HepG2 (cell line): ENCODE data around the gene CACNA1G. TPM values are rescaled to one million over a fixed set of nuclear protein-coding genes. Genes with fewer than 3 reads are reported as not detected.

ENCODE experiments used
- ATF1 ChIP-seq: IDR thresholded peaks from 2 replicates; pipeline ENCODE4 v1.6.1; 2016; ENCODE audit warnings: mild to moderate bottlenecking, control low read depth
- ELF1 ChIP-seq: sonication (generic); formaldehyde crosslinking; IDR thresholded peaks from 2 replicates; pipeline ENCODE4 v1.4.0; 2020; ENCODE audit warnings: missing genetic modification reagents
- ELF3 ChIP-seq: IDR thresholded peaks from 2 replicates; pipeline ENCODE4 v1.6.1; 2016; ENCODE audit warnings: missing genetic modification reagents, missing compliant biosample characterization
- GTF3A ChIP-seq: sonication (generic); formaldehyde crosslinking; conservative IDR thresholded peaks from 2 replicates; pipeline ENCODE4 v1.4.0; 2020; ENCODE audit warnings: mild to moderate bottlenecking, missing genetic modification reagents
- NFE2 ChIP-seq: sonication (generic); formaldehyde crosslinking; IDR thresholded peaks from 2 replicates; pipeline ENCODE4 v1.4.0; 2020; ENCODE audit warnings: missing genetic modification reagents
- RAD21 ChIP-seq: fragments of 450-650 bp; formaldehyde crosslinking; IDR thresholded peaks from 2 replicates; pipeline ENCODE4 v1.5.0; 2020; ENCODE audit warnings: mild to moderate bottlenecking
- TAF1 ChIP-seq: sonication (generic); formaldehyde crosslinking; IDR thresholded peaks from 2 replicates; pipeline ENCODE4 v1.4.0; 2020; ENCODE audit warnings: missing genetic modification reagents
- TP53 ChIP-seq: sonication (generic); formaldehyde crosslinking; conservative IDR thresholded peaks from 2 replicates; pipeline ENCODE4 v1.4.0; 2020; ENCODE audit warnings: missing genetic modification reagents
- ZFYVE20 ChIP-seq: sonication (generic); formaldehyde crosslinking; IDR thresholded peaks from 2 replicates; pipeline ENCODE4 v1.8.0; 2023; ENCODE audit warnings: low read depth, mild to moderate bottlenecking, moderate library complexity, missing genetic modification reagents, borderline replicate concordance
- ZNF644 ChIP-seq: IDR thresholded peaks from 2 replicates; pipeline ENCODE4 v1.6.1; 2016; ENCODE audit warnings: low read depth
- ZNF768 ChIP-seq: sonication (generic); formaldehyde crosslinking; IDR thresholded peaks from 2 replicates; pipeline ENCODE4 v1.4.0; 2020; ENCODE audit warnings: missing genetic modification reagents
- polyA plus RNA-seq, 8 experiments: library from polyadenylated mRNA; depleted of rRNA in 3 of 8; stranded (reverse) in 7 of 8; unstranded in 1 of 8; fragments of >200 nt; fragmentation: Illumina TruSeq in 4 of 8; extraction: Trizol in 4 of 8; gene quantifications; 2 replicates each; pipeline versions ENCODE4 v1.2.1 to v1.2.3, GENCODE V29; 2011 to 2016; ENCODE audit warnings: low read depth in 4 of 8, missing spikeins in 1 of 8, mixed read lengths in 1 of 8; ENCODE audit not compliant: insufficient read depth in 1 of 8
- total RNA-seq, 5 experiments: library from RNA; depleted of rRNA; stranded (reverse); fragments of >200 nt; fragmentation: Illumina TruSeq; extraction: Trizol; gene quantifications; 2 replicates each; pipeline ENCODE4 v1.2.3, GENCODE V29; 2016; ENCODE audit warnings: low read depth in 1 of 5
- TF ChIP-seq, protein P1 (sequence below): sonication (generic); formaldehyde crosslinking; IDR thresholded peaks from 2 replicates; pipeline ENCODE4 v1.5.1; 2020; ENCODE audit warnings: mild to moderate bottlenecking, missing genetic modification reagents, borderline replicate concordance
- TF ChIP-seq, protein P2 (sequence below): sonication (generic); formaldehyde crosslinking; IDR thresholded peaks from 2 replicates; pipeline ENCODE4 v1.4.0; 2020; ENCODE audit warnings: missing genetic modification reagents
- TF ChIP-seq, protein P3 (sequence below): IDR thresholded peaks from 2 replicates; pipeline ENCODE4 v1.6.1; 2016
- TF ChIP-seq, protein P4 (sequence below): sonication (generic); formaldehyde crosslinking; IDR thresholded peaks from 2 replicates; pipeline ENCODE4 v1.4.0; 2020; ENCODE audit warnings: mild to moderate bottlenecking, missing genetic modification reagents
- TF ChIP-seq, protein P5 (sequence below): IDR thresholded peaks from 2 replicates; pipeline ENCODE4 v1.6.1; 2018; ENCODE audit warnings: missing genetic modification reagents, mild to moderate bottlenecking, missing compliant biosample characterization
- TF ChIP-seq, protein P6 (sequence below): sonication (generic); formaldehyde crosslinking; IDR thresholded peaks from 2 replicates; pipeline ENCODE4 v1.4.0; 2020; ENCODE audit warnings: missing genetic modification reagents, low read depth, mild to moderate bottlenecking, borderline replicate concordance

The CACNA1G gene
- total and polyA plus RNA-seq, 2 of the 13 experiments (the other 11 are each of a cell fraction or from before 2014, with no cell fraction given) = 0.02 TPM; not detected in 1

DNA sequence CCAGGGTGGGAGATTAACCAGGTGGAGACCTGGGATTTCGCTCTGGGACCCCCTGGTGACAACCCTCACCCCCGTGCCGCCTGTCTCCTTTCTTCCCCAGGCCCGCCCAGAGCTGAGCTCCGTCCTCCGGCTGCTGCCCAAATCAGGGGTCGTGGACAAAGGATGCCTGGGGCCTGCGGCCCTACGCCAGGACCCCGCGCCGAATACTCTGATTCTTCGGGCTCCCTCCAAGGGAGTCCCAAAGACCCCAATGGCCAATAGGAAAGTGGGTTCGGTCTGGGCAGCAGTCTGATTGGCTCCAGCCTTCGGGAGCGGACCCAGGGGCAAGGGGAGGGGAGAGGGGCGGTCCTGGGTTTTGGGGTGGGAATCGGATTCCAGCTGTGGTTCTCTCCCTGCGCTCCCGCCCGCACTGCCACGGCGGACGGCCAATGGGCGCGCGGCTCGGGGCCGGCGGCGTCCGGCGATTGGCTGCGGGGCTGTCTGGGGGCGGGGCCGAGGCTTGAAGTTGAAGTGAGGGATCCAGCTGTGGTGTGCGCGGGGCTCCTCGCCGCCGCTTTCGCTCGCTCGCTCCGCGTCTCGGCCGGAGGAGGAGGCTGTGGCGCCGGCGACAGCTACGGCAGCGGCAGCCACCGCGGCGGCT is at the start of gene CACNA1G (continued):
- TF ChIP-seq, protein P1, sequence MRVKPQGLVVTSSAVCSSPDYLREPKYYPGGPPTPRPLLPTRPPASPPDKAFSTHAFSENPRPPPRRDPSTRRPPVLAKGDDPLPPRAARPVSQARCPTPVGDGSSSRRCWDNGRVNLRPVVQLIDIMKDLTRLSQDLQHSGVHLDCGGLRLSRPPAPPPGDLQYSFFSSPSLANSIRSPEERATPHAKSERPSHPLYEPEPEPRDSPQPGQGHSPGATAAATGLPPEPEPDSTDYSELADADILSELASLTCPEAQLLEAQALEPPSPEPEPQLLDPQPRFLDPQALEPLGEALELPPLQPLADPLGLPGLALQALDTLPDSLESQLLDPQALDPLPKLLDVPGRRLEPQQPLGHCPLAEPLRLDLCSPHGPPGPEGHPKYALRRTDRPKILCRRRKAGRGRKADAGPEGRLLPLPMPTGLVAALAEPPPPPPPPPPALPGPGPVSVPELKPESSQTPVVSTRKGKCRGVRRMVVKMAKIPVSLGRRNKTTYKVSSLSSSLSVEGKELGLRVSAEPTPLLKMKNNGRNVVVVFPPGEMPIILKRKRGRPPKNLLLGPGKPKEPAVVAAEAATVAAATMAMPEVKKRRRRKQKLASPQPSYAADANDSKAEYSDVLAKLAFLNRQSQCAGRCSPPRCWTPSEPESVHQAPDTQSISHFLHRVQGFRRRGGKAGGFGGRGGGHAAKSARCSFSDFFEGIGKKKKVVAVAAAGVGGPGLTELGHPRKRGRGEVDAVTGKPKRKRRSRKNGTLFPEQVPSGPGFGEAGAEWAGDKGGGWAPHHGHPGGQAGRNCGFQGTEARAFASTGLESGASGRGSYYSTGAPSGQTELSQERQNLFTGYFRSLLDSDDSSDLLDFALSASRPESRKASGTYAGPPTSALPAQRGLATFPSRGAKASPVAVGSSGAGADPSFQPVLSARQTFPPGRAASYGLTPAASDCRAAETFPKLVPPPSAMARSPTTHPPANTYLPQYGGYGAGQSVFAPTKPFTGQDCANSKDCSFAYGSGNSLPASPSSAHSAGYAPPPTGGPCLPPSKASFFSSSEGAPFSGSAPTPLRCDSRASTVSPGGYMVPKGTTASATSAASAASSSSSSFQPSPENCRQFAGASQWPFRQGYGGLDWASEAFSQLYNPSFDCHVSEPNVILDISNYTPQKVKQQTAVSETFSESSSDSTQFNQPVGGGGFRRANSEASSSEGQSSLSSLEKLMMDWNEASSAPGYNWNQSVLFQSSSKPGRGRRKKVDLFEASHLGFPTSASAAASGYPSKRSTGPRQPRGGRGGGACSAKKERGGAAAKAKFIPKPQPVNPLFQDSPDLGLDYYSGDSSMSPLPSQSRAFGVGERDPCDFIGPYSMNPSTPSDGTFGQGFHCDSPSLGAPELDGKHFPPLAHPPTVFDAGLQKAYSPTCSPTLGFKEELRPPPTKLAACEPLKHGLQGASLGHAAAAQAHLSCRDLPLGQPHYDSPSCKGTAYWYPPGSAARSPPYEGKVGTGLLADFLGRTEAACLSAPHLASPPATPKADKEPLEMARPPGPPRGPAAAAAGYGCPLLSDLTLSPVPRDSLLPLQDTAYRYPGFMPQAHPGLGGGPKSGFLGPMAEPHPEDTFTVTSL = no peak
- TF ChIP-seq ATF1 (CRISPR knock-in tag) = no peak
- no peak for TF ChIP-seq RAD21 (CRISPR knock-in tag)
- TF ChIP-seq, protein P2, sequence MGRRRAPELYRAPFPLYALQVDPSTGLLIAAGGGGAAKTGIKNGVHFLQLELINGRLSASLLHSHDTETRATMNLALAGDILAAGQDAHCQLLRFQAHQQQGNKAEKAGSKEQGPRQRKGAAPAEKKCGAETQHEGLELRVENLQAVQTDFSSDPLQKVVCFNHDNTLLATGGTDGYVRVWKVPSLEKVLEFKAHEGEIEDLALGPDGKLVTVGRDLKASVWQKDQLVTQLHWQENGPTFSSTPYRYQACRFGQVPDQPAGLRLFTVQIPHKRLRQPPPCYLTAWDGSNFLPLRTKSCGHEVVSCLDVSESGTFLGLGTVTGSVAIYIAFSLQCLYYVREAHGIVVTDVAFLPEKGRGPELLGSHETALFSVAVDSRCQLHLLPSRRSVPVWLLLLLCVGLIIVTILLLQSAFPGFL = no peak
- no peak for TF ChIP-seq ELF1 (CRISPR knock-in tag)
- TF ChIP-seq, protein P3, sequence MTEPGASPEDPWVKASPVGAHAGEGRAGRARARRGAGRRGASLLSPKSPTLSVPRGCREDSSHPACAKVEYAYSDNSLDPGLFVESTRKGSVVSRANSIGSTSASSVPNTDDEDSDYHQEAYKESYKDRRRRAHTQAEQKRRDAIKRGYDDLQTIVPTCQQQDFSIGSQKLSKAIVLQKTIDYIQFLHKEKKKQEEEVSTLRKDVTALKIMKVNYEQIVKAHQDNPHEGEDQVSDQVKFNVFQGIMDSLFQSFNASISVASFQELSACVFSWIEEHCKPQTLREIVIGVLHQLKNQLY (CRISPR knock-in tag) = no peak
- no peak for TF ChIP-seq TAF1 (CRISPR knock-in tag)
- no peak for TF ChIP-seq ELF3 (CRISPR knock-in tag)
- no peak for TF ChIP-seq NFE2 (CRISPR knock-in tag)
- TF ChIP-seq, protein P4, sequence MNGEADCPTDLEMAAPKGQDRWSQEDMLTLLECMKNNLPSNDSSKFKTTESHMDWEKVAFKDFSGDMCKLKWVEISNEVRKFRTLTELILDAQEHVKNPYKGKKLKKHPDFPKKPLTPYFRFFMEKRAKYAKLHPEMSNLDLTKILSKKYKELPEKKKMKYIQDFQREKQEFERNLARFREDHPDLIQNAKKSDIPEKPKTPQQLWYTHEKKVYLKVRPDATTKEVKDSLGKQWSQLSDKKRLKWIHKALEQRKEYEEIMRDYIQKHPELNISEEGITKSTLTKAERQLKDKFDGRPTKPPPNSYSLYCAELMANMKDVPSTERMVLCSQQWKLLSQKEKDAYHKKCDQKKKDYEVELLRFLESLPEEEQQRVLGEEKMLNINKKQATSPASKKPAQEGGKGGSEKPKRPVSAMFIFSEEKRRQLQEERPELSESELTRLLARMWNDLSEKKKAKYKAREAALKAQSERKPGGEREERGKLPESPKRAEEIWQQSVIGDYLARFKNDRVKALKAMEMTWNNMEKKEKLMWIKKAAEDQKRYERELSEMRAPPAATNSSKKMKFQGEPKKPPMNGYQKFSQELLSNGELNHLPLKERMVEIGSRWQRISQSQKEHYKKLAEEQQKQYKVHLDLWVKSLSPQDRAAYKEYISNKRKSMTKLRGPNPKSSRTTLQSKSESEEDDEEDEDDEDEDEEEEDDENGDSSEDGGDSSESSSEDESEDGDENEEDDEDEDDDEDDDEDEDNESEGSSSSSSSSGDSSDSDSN (CRISPR knock-in tag) = peak; percentile 67; the same call in 1 of the 2 replicates
- TF ChIP-seq ZNF768 (CRISPR knock-in tag) = peak; percentile 29; the same call in 1 of the 2 replicates
- no peak for TF ChIP-seq TP53 (CRISPR knock-in tag)
- TF ChIP-seq GTF3A (CRISPR knock-in tag) = no peak
- no peak for TF ChIP-seq ZFYVE20 (CRISPR knock-in tag)
- TF ChIP-seq, protein P5, sequence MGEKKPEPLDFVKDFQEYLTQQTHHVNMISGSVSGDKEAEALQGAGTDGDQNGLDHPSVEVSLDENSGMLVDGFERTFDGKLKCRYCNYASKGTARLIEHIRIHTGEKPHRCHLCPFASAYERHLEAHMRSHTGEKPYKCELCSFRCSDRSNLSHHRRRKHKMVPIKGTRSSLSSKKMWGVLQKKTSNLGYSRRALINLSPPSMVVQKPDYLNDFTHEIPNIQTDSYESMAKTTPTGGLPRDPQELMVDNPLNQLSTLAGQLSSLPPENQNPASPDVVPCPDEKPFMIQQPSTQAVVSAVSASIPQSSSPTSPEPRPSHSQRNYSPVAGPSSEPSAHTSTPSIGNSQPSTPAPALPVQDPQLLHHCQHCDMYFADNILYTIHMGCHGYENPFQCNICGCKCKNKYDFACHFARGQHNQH (CRISPR knock-in tag) = no peak
- TF ChIP-seq, protein P6, sequence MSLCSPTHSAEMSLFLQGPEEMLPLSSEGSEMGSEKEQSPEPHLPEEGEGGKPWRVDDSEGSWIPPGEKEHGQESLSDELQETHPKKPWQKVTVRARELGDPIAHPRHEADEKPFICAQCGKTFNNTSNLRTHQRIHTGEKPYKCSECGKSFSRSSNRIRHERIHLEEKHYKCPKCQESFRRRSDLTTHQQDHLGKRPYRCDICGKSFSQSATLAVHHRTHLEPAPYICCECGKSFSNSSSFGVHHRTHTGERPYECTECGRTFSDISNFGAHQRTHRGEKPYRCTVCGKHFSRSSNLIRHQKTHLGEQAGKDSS (CRISPR knock-in tag) = 0 out of 2 replicates have a peak, but pooled peaks have one; percentile 31
- no peak for TF ChIP-seq ZNF644 (CRISPR knock-in tag)
